Panc1 (cell line): Measurements from ENCODE around the gene NR2C2.

Source experiments
- CTCF ChIP-seq: fragments of 450-650 bp; IDR thresholded peaks from 2 replicates; pipeline ENCODE4 v1.5.1; 2017; ENCODE audit warnings: mild to moderate bottlenecking
- POLR2AphosphoS5 ChIP-seq: IDR thresholded peaks from 2 replicates; pipeline ENCODE4 v1.6.1; 2012; ENCODE audit warnings: mild to moderate bottlenecking, low read depth, low read length, moderate library complexity

- TF ChIP-seq CTCF, result no peak
- no peak for TF ChIP-seq POLR2AphosphoS5
Observed at GRCh38 chr3:15091575-15091974, 144.2 kb downstream of the NR2C2 start.
